GM23248 (cell line): Measurements from ENCODE around the gene RAPGEF4. TPM values are rescaled to one million over a fixed set of nuclear protein-coding genes. Genes with fewer than 3 reads are reported as not detected.

Source experiments
- DNase-seq: peaks from one replicate; pipeline ENCODE4 v3.0.0-alpha.2; 2015
- H2AFZ ChIP-seq: fragments of 200-600 bp; sonication (generic); 2 replicates; pipeline ENCODE4 v1.6.1; 2016; ENCODE audit warnings: antibody characterized with exemption
- H3F3A ChIP-seq: fragments of 200-600 bp; sonication (generic); 2 replicates; pipeline ENCODE4 v1.6.1; 2016; ENCODE audit warnings: mild to moderate bottlenecking, antibody characterized with exemption, mixed run types; ENCODE audit not compliant: insufficient read depth
- H3K27ac ChIP-seq: fragments of 200-600 bp; sonication (generic); 2 replicates; pipeline ENCODE4 v1.5.1; 2016; ENCODE audit warnings: mild to moderate bottlenecking
- H3K27me3 ChIP-seq: fragments of 200-600 bp; sonication (generic); replicated peaks from 2 replicates; pipeline ENCODE4 v1.6.1; 2016; ENCODE audit warnings: mild to moderate bottlenecking; ENCODE audit not compliant: insufficient read depth
- H3K36me3 ChIP-seq: fragments of 200-600 bp; sonication (generic); 2 replicates; pipeline ENCODE4 v1.6.1; 2016; ENCODE audit warnings: low read depth, mild to moderate bottlenecking
- H3K4me1 ChIP-seq: fragments of 200-600 bp; sonication (generic); 2 replicates; pipeline ENCODE4 v1.6.1; 2016; ENCODE audit warnings: mild to moderate bottlenecking; ENCODE audit not compliant: insufficient read depth
- H3K4me2 ChIP-seq: fragments of 200-600 bp; sonication (generic); one replicate; pipeline ENCODE4 v1.6.1; 2016; ENCODE audit warnings: mild to moderate bottlenecking; ENCODE audit not compliant: unreplicated experiment
- H3K4me3 ChIP-seq: fragments of 200-600 bp; sonication (generic); 2 replicates; pipeline ENCODE4 v1.5.1; 2016; ENCODE audit warnings: mild to moderate bottlenecking
- H3K79me2 ChIP-seq: fragments of 200-600 bp; sonication (generic); 2 replicates; pipeline ENCODE4 v1.6.1; 2016; ENCODE audit warnings: mild to moderate bottlenecking; ENCODE audit not compliant: insufficient read depth
- H3K9ac ChIP-seq: fragments of 200-600 bp; sonication (generic); 2 replicates; pipeline ENCODE4 v1.6.1; 2016; ENCODE audit warnings: mild to moderate bottlenecking
- H3K9me2 ChIP-seq: fragments of 200-600 bp; sonication (generic); 2 replicates; pipeline ENCODE4 v1.6.1; 2016; ENCODE audit warnings: mixed run types, mild to moderate bottlenecking, moderate library complexity; ENCODE audit not compliant: insufficient read depth
- H3K9me3 ChIP-seq: fragments of 200-600 bp; sonication (generic); one replicate; pipeline ENCODE4 v1.6.1; 2017; ENCODE audit warnings: low read depth
- H4K20me1 ChIP-seq: fragments of 200-600 bp; sonication (generic); 2 replicates; pipeline ENCODE4 v1.6.0; 2016; ENCODE audit not compliant: insufficient read depth
- EZH2 ChIP-seq: fragments of 200-600 bp; sonication (generic); IDR thresholded peaks from 2 replicates; pipeline ENCODE4 v1.6.1; 2018; ENCODE audit warnings: antibody characterized with exemption, mild to moderate bottlenecking; ENCODE audit not compliant: insufficient read depth, poor library complexity, severe bottlenecking
- EZH2phosphoT487 ChIP-seq: fragments of 200-600 bp; sonication (generic); IDR thresholded peaks from 2 replicates; pipeline ENCODE4 v1.6.1; 2018; ENCODE audit warnings: antibody characterized with exemption, moderate library complexity, mild to moderate bottlenecking, low read depth; ENCODE audit not compliant: insufficient read depth
- WGBS, 2 experiments: methylation state at CpG; one replicate each; pipeline ENCODE4 v1.1.6; 2015 to 2017; ENCODE audit warnings: low lambda C conversion rate in 2 of 2, low coverage in 1 of 2; ENCODE audit errors: missing lambda C conversion rate in 2 of 2; 5-methylcytosine and 5-hydroxymethylcytosine counted together
- in situ Hi-C: fragments of 300-500 bp; cut with MboI; formaldehyde crosslinking; loops from 2 replicates; pipeline ENCODE4 v1.15.0; 2020
- polyA plus RNA-seq: library from polyadenylated mRNA; unstranded; fragments of >200 nt; fragmentation: Nextera tagmentation; extraction: Ambion mirVana; gene quantifications from 2 replicates; pipeline ENCODE4 v1.2.1, GENCODE V29; 2016
- total RNA-seq: library from RNA; depleted of rRNA; stranded (reverse); fragments of >200 nt; shearing (Covaris generic); gene quantifications from 2 replicates; pipeline ENCODE4 v1.2.3, GENCODE V29; 2014

Gene RAPGEF4
- total and polyA plus RNA-seq, 2 experiments from 2014 or later = 2.2 TPM; not detected in 1

DNA sequence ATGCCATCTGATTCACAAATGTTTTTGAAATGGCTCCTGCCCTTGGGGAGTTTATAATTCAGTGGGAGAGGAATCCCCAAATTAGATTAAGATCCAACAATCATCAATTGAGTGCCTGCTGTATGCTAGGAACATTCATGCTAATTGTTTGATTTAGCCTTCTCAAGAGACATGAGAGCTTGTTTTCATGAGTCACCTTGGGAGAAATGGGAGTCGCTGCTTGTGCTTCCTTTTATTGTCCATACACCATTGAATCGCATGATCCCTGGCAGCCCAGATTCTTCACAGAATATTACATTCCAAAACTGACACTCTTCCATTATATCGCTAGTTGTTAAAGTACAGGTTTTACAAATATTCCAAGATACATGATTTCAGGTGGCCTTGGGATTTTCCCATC, 234.0 kb downstream of the RAPGEF4 start:
- H3K4me1 ChIP-seq = peaks cover 15% of the 10 kb centered on the region
- no peak for TF ChIP-seq EZH2
- TF ChIP-seq EZH2phosphoT487 = no peak
- no peak overlapping the region for H3K4me2 ChIP-seq
- H3F3A ChIP-seq = peaks cover 6% of the 10 kb centered on the region
- H3K9me2 ChIP-seq = no peaks in the 10 kb centered on the region
- no peak overlapping the region for H3K27ac ChIP-seq
- H4K20me1 ChIP-seq = no peaks in the 10 kb centered on the region
- 96 to 97% methylated on average over 3 of the region's 3 CpGs for WGBS, 2 experiments
- H3K9me3 ChIP-seq = no peaks in the 10 kb centered on the region
- H3K4me3 ChIP-seq = no peak overlapping the region
- no peaks in the 10 kb centered on the region for H3K27me3 ChIP-seq
- no peak overlapping the region for H3K9ac ChIP-seq
- DNase-seq = peak; percentile 12
- no peaks in the 10 kb centered on the region for H3K79me2 ChIP-seq
- no peaks in the 10 kb centered on the region for H3K36me3 ChIP-seq
- no peak overlapping the region for H2AFZ ChIP-seq
- in situ Hi-C loops = no loop called here

DNA sequence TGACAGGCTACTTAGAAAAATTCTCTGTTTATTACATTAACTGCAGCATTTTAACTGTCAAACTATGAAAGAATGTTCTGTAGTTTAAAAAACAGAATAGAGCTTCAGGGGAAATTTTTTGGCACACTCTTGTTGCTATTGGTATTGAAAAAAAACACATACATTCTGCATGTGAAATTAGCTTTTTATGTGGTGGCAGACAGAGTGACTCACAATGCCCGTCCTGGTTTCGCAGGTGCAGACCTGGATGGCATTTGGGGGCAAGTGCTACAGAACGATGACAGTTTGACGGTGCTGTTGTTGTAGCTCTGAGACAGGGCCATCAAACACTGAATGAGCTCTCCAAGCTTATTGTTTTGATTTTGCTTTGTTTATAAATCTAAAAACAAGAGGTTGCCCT, 235.0 kb downstream of the RAPGEF4 start:
- H3K4me1 ChIP-seq = peaks cover 11% of the 10 kb centered on the region
- H3K36me3 ChIP-seq = no peaks in the 10 kb centered on the region
- no peaks in the 10 kb centered on the region for H4K20me1 ChIP-seq
- no peak for DNase-seq
- TF ChIP-seq EZH2phosphoT487 (no peak), EZH2 (no peak)
- H3K79me2 ChIP-seq = no peaks in the 10 kb centered on the region
- H2AFZ ChIP-seq = no peak overlapping the region
- H3K4me2 ChIP-seq = no peak overlapping the region
- H3K9me2 ChIP-seq = no peaks in the 10 kb centered on the region
- peaks cover 6% of the 10 kb centered on the region for H3F3A ChIP-seq
- H3K9me3 ChIP-seq = no peaks in the 10 kb centered on the region
- H3K27me3 ChIP-seq = no peaks in the 10 kb centered on the region
- H3K27ac ChIP-seq = no peak overlapping the region
- H3K9ac ChIP-seq = no peak overlapping the region
- in situ Hi-C loops = no loop called here
- 78 to 84% methylated on average over 4 of the region's 4 CpGs for WGBS, 2 experiments
- no peak overlapping the region for H3K4me3 ChIP-seq

DNA sequence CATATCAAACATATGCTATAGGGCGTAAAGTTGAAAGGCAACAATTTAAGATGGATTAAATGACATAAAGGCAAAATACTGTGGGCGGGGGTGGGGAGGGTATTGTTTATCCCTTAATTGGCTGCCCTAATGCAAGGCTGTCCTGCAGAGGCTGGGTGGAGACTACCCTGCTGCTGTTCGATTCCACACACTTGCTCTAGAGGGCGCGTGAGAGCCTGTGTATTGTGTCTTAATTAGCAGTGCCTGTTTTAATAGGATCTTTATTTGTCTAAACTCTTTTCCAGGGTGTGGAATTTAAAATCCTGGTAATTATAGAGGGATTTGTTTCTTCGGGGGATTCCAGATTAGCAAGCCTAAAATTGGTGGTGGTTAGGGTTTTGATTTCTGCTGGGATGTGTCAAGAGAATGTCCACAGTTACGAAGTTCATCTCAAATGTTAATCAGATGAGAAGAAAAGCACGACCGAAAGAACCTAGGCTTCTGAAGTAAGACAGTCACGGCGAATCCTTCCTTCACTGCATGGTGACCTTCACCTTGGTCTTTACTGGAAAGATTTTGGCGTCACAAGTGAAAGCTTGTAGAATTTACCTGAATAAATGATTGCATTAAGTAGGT, 236.5 kb downstream of the RAPGEF4 start:
- H2AFZ ChIP-seq = no peak overlapping the region
- no peaks in the 10 kb centered on the region for H4K20me1 ChIP-seq
- no peaks in the 10 kb centered on the region for H3K9me2 ChIP-seq
- H3K9ac ChIP-seq = no peak overlapping the region
- no peaks in the 10 kb centered on the region for H3K27me3 ChIP-seq
- 51 to 54% methylated on average over 12 of the region's 12 CpGs for WGBS, 2 experiments
- TF ChIP-seq EZH2 (no peak), EZH2phosphoT487 (no peak)
- no peak overlapping the region for H3K4me3 ChIP-seq
- H3K79me2 ChIP-seq = no peaks in the 10 kb centered on the region
- H3K4me2 ChIP-seq = no peak overlapping the region
- peaks cover 6% of the 10 kb centered on the region for H3F3A ChIP-seq
- H3K4me1 ChIP-seq = peaks cover 11% of the 10 kb centered on the region
- no peaks in the 10 kb centered on the region for H3K36me3 ChIP-seq
- in situ Hi-C loops = no loop called here
- peak; percentile 75 for DNase-seq
- no peaks in the 10 kb centered on the region for H3K9me3 ChIP-seq
- no peak overlapping the region for H3K27ac ChIP-seq

DNA sequence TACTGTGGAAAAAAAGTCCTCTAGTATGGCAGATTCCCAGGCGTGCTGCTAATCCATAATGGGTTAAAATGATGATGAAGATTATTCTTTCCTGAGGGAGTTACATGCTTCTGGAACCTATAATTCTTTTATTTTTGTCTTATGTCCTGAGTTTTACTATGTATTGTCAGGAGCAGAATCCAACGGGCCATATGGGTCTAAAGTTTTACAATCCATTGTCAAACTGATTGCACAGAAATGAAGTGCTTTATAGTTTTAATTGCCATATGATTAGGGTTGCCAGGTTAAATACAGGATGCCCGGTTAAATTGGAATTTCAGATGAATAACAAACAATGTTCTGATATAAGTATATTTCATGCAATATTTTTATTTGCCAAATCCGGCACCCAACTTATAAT, 239.1 kb downstream of the RAPGEF4 start:
- 91 to 97% methylated on average over 4 of the region's 4 CpGs for WGBS, 2 experiments
- H2AFZ ChIP-seq = no peak overlapping the region
- H3K27ac ChIP-seq = no peak overlapping the region
- H3K4me1 ChIP-seq = no peaks in the 10 kb centered on the region
- H3F3A ChIP-seq = no peaks in the 10 kb centered on the region; the same call in 1 of the 2 replicates
- in situ Hi-C loops = no loop called here
- no peak overlapping the region for H3K4me3 ChIP-seq
- H3K9ac ChIP-seq = no peak overlapping the region
- no peak for TF ChIP-seq EZH2
- no peak for TF ChIP-seq EZH2phosphoT487
- no peaks in the 10 kb centered on the region for H3K9me2 ChIP-seq
- no peak overlapping the region for H3K4me2 ChIP-seq
- no peaks in the 10 kb centered on the region for H3K36me3 ChIP-seq
- H3K27me3 ChIP-seq = no peaks in the 10 kb centered on the region
- H4K20me1 ChIP-seq = no peaks in the 10 kb centered on the region
- no peaks in the 10 kb centered on the region for H3K9me3 ChIP-seq
- H3K79me2 ChIP-seq = no peaks in the 10 kb centered on the region
- DNase-seq = no peak
